ENCODE data around the gene TBXA2R. TPM values are rescaled to one million over a fixed set of nuclear protein-coding genes. Genes with fewer than 3 reads are reported as not detected.
A peak's percentile ranks its signal among the peaks of the same experiment; 100 is the strongest.

The TBXA2R gene
- total RNA-seq, 1 donor from 2014 or later: 0.42 TPM

DNA sequence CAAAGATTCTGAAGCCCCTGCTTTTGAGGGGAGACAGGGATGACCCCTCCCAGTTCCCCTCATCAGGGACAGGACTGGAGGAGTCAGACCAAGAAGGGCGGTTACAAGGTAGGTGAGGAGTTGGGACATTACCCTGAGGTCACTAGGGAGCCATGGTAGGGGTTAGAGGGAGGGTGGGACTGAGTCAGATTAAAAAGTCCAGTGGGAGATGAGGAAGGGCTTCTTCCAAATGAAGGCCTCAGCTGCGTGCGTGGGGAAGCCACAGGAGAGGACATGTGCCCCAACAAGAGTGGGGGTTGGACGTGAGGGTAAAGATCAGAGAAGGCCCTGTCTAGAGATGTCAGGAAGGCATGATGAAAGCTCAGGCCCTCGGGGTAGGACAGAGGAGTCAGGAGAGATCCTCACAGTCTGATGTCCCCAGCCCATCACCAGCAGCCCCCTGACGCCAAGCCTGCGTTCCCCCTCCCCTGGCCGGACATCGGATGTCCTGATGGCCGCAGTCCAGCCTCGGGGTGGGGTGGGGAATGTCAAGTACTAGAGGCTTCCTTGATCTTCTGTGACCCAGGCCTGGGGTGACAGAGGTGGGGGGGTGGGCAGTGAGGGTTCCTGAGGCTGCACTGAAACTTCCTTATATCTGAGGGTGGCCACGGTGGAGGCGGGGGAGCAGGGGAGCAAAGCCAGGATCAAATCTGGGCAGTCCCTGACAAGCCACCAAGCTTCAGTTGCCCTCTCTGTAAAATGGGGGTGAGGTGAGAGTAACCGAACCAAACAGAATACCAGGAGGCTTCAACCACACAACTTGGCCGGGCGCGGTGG, 42.8 kb downstream of the TBXA2R start:
- no peak overlapping the region for H3K4me3 Mint-ChIP-seq
- H3K9me3 Mint-ChIP-seq: no peaks in the 10 kb centered on the region
- intact Hi-C loops (cut with micrococcal nuclease): no loop called here
- no peaks in the 10 kb centered on the region for H3K36me3 Mint-ChIP-seq (ENCODE audit: low read depth)
- no peaks in the 10 kb centered on the region for H3K27me3 Mint-ChIP-seq
- no peak for DNase-seq
- no peak overlapping the region for H3K27ac Mint-ChIP-seq
- no peaks in the 10 kb centered on the region for H3K4me1 Mint-ChIP-seq

DNA sequence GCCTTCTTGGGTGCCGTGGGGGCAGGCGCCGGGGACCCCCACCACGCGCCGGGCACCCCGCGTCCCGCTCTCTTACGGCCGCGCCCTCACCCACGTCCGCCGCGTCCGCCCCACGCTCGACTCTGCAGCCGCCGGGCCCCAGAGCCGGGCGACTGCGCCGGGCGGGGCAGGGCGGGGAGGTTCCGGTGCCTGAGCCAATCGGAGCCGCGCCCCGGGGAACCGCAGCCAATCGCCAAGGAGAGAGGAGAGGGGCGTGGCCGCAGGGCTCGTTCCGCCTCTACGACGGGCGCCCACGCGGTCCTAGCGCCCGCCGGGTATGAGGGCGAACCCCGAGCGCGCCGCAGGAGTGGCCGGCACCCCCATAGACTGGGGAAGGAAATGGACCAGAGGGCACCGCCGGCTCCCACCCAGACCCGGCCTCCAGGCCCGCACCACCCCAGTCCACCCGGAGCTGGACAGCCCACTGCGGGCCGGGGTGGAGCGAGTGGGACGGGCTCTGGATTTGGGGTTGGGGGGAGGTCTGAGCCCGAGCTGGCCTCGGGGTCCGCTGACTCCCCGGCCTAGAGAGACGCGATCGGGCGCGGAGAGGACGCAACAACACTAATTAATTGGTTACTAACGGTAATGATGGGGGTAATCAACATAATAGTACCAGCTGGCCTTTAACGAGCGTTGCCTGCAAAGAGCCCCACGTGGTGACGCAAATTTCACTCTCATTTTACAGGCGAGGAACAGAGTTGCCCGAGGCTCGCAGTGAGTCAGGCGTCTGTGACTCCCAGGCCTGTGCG, 49.0 kb downstream of the TBXA2R start, which contains the start of gene MFSD12:
Gene MFSD12 (minus strand): TSS at position 126 of the 788 bp plus-strand sequence. CDS start 183 bp downstream, outside the sequence.
- H3K27me3 Mint-ChIP-seq: no peaks in the 10 kb centered on the region
- peaks cover 33% of the 10 kb centered on the region for H3K4me1 Mint-ChIP-seq
- intact Hi-C loops (cut with micrococcal nuclease): loop anchor here (1.0 to 5.0 kb wide), 2 partner anchors 15 to 70 kb away; partner anchors contain the start of genes CACTIN and HMG20B
- peak within 1 kb of the TSS; percentile 100 for H3K4me3 Mint-ChIP-seq
- H3K36me3 Mint-ChIP-seq (ENCODE audit: low read depth): peaks cover 17% of the 10 kb centered on the region
- H3K27ac Mint-ChIP-seq: peak within 1 kb of the TSS; percentile 95
- H3K9me3 Mint-ChIP-seq: no peaks in the 10 kb centered on the region
- peak; percentile 99 for DNase-seq

DNA sequence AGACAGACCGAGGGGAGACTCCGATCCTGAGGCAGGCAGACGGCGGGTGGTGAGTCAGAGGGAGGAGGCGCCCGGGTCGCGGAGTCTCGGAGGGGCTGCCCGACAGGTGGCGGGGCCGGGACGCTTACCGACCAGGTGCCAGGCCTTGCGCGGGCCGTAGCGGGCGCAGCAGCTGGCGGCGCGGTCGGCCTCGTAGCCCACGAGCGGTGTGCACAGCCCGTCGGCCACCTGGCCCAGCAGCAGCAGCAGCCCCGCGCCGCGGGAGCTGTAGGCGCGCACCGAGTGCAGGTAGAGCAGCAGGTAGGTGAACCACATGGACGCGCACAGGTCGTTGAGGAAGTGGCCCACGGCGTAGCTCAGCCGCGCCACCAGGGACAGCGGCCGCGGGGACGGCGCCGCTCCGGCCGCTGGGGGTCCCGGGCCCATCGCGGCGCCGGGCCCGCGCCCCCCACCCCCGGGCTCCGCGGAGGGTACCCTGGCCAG, 49.7 kb downstream of the TBXA2R start:
- DNase-seq: peak; percentile 84
- intact Hi-C loops (cut with micrococcal nuclease): loop anchor here (1.0 to 5.0 kb wide), 2 partner anchors 15 to 70 kb away; partner anchors contain the start of genes CACTIN and HMG20B
- Mint-ChIP-seq H3K9me3 (no peaks in the 10 kb centered on the region), H3K4me3 (peak overlapping the region; percentile 100), H3K27me3 (no peaks in the 10 kb centered on the region), H3K27ac (peak overlapping the region; percentile 95), H3K4me1 (peaks cover 36% of the 10 kb centered on the region), H3K36me3 (ENCODE audit: low read depth) (peaks cover 17% of the 10 kb centered on the region)

DNA sequence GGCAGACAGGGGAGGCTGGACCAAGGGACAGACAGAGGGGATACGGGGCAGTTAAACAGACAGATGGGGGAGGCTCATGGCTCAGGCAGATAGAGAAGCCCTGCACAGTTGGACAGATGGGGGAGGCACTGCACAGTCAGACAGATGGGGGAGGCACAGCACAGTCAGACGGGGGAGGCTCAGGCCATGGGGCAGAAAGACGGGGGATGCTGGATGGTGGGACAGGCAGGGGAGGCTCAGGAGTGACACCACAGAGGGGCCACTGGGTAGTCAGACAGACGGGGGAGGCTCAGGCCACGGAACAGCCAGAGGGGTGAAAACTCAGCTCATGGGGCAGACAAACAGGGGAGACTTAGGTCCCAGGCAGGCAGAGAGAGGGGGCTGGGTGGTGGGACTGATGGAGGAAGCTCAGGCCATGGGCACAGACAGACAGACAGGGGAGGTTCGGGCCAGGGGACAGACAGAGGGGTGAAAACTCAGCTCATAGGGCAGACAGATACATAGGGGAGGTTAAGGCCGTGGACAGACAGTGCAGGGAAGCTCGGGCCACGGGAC, 50.2 kb downstream of the TBXA2R start:
- Mint-ChIP-seq H3K36me3 (ENCODE audit: low read depth) (peaks cover 20% of the 10 kb centered on the region), H3K27ac (peak overlapping the region; percentile 95), H3K9me3 (no peaks in the 10 kb centered on the region), H3K27me3 (no peaks in the 10 kb centered on the region), H3K4me1 (peaks cover 39% of the 10 kb centered on the region), H3K4me3 (peak overlapping the region; percentile 100)
- peak; percentile 65 for DNase-seq
- intact Hi-C loops (cut with micrococcal nuclease): loop anchor here (5.0 kb wide), 1 partner anchor 71 kb away; the partner anchor contains the start of gene CACTIN

- H3K36me3 Mint-ChIP-seq (ENCODE audit: low read depth): peaks cover 22% of the 10 kb centered on the region
- H3K27ac Mint-ChIP-seq: peak overlapping the region; percentile 95
- peak overlapping the region; percentile 100 for H3K4me3 Mint-ChIP-seq
- DNase-seq: peak; percentile 69
- H3K9me3 Mint-ChIP-seq: no peaks in the 10 kb centered on the region
- intact Hi-C loops (cut with micrococcal nuclease): loop anchor here (5.0 kb wide), 1 partner anchor 71 kb away; the partner anchor contains the start of gene CACTIN
- H3K27me3 Mint-ChIP-seq: no peaks in the 10 kb centered on the region
- peaks cover 39% of the 10 kb centered on the region for H3K4me1 Mint-ChIP-seq
Observed at GRCh38 chr19:3555653-3556422, 50.8 kb downstream of the TBXA2R start.

DNA sequence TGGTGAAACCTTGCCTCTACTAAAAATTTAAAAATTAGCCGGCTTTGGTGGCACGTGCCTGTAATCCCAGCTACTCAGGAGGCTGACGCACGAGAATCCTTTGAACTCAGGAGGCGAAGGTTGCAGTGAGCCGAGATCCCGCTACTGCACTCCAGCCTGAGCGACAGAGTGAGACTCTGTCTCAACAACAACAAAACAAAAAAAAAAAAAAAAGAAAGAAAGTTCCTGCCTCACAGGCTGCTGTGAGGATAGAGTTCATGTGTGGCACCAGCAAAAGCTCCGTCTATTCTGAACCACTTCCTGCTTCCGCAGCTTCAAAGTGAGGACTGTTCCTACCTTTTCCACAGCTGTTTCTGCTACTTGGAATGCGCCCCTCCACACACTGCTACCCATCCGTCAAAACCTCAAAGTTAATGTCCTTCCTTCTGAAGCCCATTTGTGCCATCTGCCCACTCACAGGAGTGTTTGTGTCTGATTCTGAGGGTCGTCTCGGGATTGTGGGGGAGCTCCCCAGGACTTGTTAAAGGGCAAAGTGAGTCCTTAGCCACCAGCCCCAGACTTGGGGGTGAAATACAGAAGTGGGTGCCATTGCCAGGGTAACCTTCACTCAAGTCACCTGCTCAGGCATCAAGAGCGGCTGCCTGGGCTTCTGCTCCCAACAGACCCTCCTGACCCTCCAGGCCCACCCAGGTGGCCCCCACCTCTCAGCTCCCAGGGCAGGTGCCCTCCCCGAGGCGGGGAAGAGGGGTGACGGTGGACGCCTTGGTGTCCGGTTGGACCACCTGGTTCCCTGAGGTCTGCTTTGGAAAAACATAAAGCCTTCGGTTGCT, 52.2 kb downstream of the TBXA2R start:
- DNase-seq: peak; percentile 86
- intact Hi-C loops (cut with micrococcal nuclease): loop anchor here (5.0 kb wide), 1 partner anchor 73 kb away; the partner anchor contains the start of gene CACTIN
- no peaks in the 10 kb centered on the region for H3K27me3 Mint-ChIP-seq
- H3K9me3 Mint-ChIP-seq: no peaks in the 10 kb centered on the region
- H3K27ac Mint-ChIP-seq: peak overlapping the region; percentile 72
- H3K36me3 Mint-ChIP-seq (ENCODE audit: low read depth): peaks cover 26% of the 10 kb centered on the region
- H3K4me1 Mint-ChIP-seq: peaks cover 39% of the 10 kb centered on the region
- peak overlapping the region; percentile 100 for H3K4me3 Mint-ChIP-seq

GRCh38 chr19:3551792-3552095, 54.9 kb downstream of the TBXA2R start:
- peaks cover 35% of the 10 kb centered on the region for H3K4me1 Mint-ChIP-seq
- no peak for DNase-seq
- H3K27ac Mint-ChIP-seq: no peak overlapping the region
- peak overlapping the region; percentile 21 for H3K4me3 Mint-ChIP-seq
- H3K9me3 Mint-ChIP-seq: no peaks in the 10 kb centered on the region
- intact Hi-C loops (cut with micrococcal nuclease): no loop called here
- peaks cover 35% of the 10 kb centered on the region for H3K36me3 Mint-ChIP-seq (ENCODE audit: low read depth)
- H3K27me3 Mint-ChIP-seq: no peaks in the 10 kb centered on the region

- Mint-ChIP-seq H3K4me3 (peak overlapping the region; percentile 21), H3K36me3 (ENCODE audit: low read depth) (peaks cover 29% of the 10 kb centered on the region), H3K27me3 (no peaks in the 10 kb centered on the region), H3K4me1 (peaks cover 30% of the 10 kb centered on the region), H3K27ac (no peak overlapping the region), H3K9me3 (no peaks in the 10 kb centered on the region)
- intact Hi-C loops (cut with micrococcal nuclease): no loop called here
- no peak for DNase-seq
Observed at GRCh38 chr19:3550947-3551791, 55.5 kb downstream of the TBXA2R start.

GRCh38 chr19:3549816-3550215, 56.9 kb downstream of the TBXA2R start:
- intact Hi-C loops (cut with micrococcal nuclease): loop anchor here (5.0 kb wide), 1 partner anchor 157 kb away; the partner anchor contains the start of gene TJP3

GRCh38 chr19:3548606-3549005, 58.1 kb downstream of the TBXA2R start:
- no peaks in the 10 kb centered on the region for H3K9me3 Mint-ChIP-seq
- intact Hi-C loops (cut with micrococcal nuclease): loop anchor here (5.0 kb wide), 1 partner anchor 159 kb away; the partner anchor contains the start of gene TJP3
- peaks cover 29% of the 10 kb centered on the region for H3K36me3 Mint-ChIP-seq (ENCODE audit: low read depth)
- H3K27ac Mint-ChIP-seq: no peak overlapping the region
- DNase-seq: no peak
- H3K4me3 Mint-ChIP-seq: no peak overlapping the region
- peaks cover 20% of the 10 kb centered on the region for H3K4me1 Mint-ChIP-seq
- no peaks in the 10 kb centered on the region for H3K27me3 Mint-ChIP-seq

More at GRCh38 chr19:3549816-3550215, 56.9 kb downstream of the TBXA2R start:
- Mint-ChIP-seq H3K27me3 (no peaks in the 10 kb centered on the region), H3K4me1 (peaks cover 26% of the 10 kb centered on the region), H3K4me3 (no peak overlapping the region), H3K9me3 (no peaks in the 10 kb centered on the region), H3K27ac (peak overlapping the region; percentile 53), H3K36me3 (ENCODE audit: low read depth) (peaks cover 33% of the 10 kb centered on the region)
- DNase-seq: no peak

GRCh38 chr19:3547767-3548282, 58.9 kb downstream of the TBXA2R start:
- intact Hi-C loops (cut with micrococcal nuclease): loop anchor here (5.0 kb wide), 1 partner anchor 159 kb away; the partner anchor contains the start of gene TJP3
- Mint-ChIP-seq H3K4me3 (no peak overlapping the region), H3K4me1 (peaks cover 17% of the 10 kb centered on the region), H3K27me3 (no peaks in the 10 kb centered on the region), H3K9me3 (no peaks in the 10 kb centered on the region), H3K27ac (no peak overlapping the region), H3K36me3 (ENCODE audit: low read depth) (peaks cover 29% of the 10 kb centered on the region)
- no peak for DNase-seq
